BJ (cell line): Measurements from ENCODE around the gene WHRN. TPM values are rescaled to one million over a fixed set of nuclear protein-coding genes. Genes with fewer than 3 reads are reported as not detected.

ENCODE experiments used
- CTCF ChIA-PET: fragments of 350-600 bp; formaldehyde crosslinking; extraction: SDS; loops from one replicate; lab custom pipeline; 2021; ENCODE audit warnings: antibody characterized with exemption, inconsistent platforms; lab: Yijun Ruan, JAX
- POLR2A ChIA-PET: fragments of 300-600 bp; sonication (Branson Sonifier 250); formaldehyde crosslinking; extraction: SDS; loops from one replicate; lab custom pipeline; 2021; ENCODE audit warnings: antibody characterized with exemption; lab: Charles Lee
- DNase-seq: peaks from one replicate; pipeline ENCODE4 v3.0.0-alpha.2; 2011; ENCODE audit warnings: low read depth
- H3K27me3 ChIP-seq: 2 replicates; pipeline ENCODE4 v1.6.0; 2011; ENCODE audit warnings: low read length; ENCODE audit not compliant: control insufficient read depth, insufficient read depth
- H3K36me3 ChIP-seq: 2 replicates; pipeline ENCODE4 v1.5.1; 2011; ENCODE audit warnings: low read length; ENCODE audit not compliant: control insufficient read depth, insufficient read depth
- H3K4me3 ChIP-seq: 2 replicates; pipeline ENCODE4 v1.5.1; 2011; ENCODE audit warnings: low read depth, mild to moderate bottlenecking, control low read depth, low read length
- CTCF ChIP-seq: IDR thresholded peaks from 2 replicates; pipeline ENCODE4 v1.5.1; 2011; ENCODE audit warnings: low read depth, mild to moderate bottlenecking, control low read depth, inconsistent platforms, low read length, moderate library complexity; ENCODE audit not compliant: insufficient read depth
- polyA plus RNA-seq: library from polyadenylated mRNA; depleted of rRNA; stranded (reverse); fragments of >200 nt; gene quantifications from 2 replicates; pipeline ENCODE4 v1.2.3, GENCODE V29; 2011

Gene WHRN
- polyA plus RNA-seq, 1 experiment: 1.5 TPM

GRCh38 chr9:114409842-114410241, 95.4 kb downstream of the WHRN start:
- ChIA-PET POLR2A (no interaction called here), CTCF (interaction anchor here (0.5 to 10.6 kb wide), 7 partner anchors 10 to 252 kb away, joined by 3 to 150 read pairs (median 4); no protein-coding TSS in a partner anchor)
- Histone ChIP-seq H3K27me3 (no peaks in the 10 kb centered on the region), H3K36me3 (no peaks in the 10 kb centered on the region), H3K4me3 (no peak overlapping the region)
- no peak for DNase-seq
- TF ChIP-seq CTCF: no peak

- Histone ChIP-seq H3K27me3 (no peaks in the 10 kb centered on the region), H3K36me3 (no peaks in the 10 kb centered on the region), H3K4me3 (no peak overlapping the region)
- ChIA-PET CTCF (interaction anchor here (0.5 to 10.6 kb wide), 9 partner anchors 8 to 253 kb away, joined by 3 to 150 read pairs (median 4); partner anchors contain the start of gene TEX53), POLR2A (interaction anchor here (0.7 kb wide), 1 partner anchor 12 kb away, joined by 3 read pairs; no protein-coding TSS in a partner anchor)
- no peak for TF ChIP-seq CTCF
- no peak for DNase-seq
These were observed 96.0 kb downstream of the WHRN start for GRCh38 chr9:114409103-114409780.

- no peak overlapping the region for H3K4me3 ChIP-seq
- H3K36me3 ChIP-seq: no peaks in the 10 kb centered on the region
- POLR2A ChIA-PET: interaction anchor here (0.7 kb wide), 1 partner anchor 12 kb away, joined by 3 read pairs; no protein-coding TSS in a partner anchor
- no peak for TF ChIP-seq CTCF
- CTCF ChIA-PET: interaction anchor here (0.9 to 10.6 kb wide), 7 partner anchors 9 to 250 kb away, joined by 3 to 150 read pairs (median 6); partner anchors contain the start of gene TEX53
- no peaks in the 10 kb centered on the region for H3K27me3 ChIP-seq
- DNase-seq: no peak
These were observed 96.6 kb downstream of the WHRN start for GRCh38 chr9:114408645-114409044.

- ChIA-PET CTCF (interaction anchor here (2.3 to 10.6 kb wide), 4 partner anchors 27 to 245 kb away, joined by 8 to 150 read pairs (median 26); no protein-coding TSS in a partner anchor), POLR2A (no interaction called here)
- Histone ChIP-seq H3K36me3 (no peaks in the 10 kb centered on the region), H3K4me3 (no peak overlapping the region), H3K27me3 (no peaks in the 10 kb centered on the region)
- TF ChIP-seq CTCF: no peak
- DNase-seq: no peak
These were observed 97.4 kb downstream of the WHRN start for GRCh38 chr9:114407889-114408288.

- Histone ChIP-seq H3K36me3 (no peaks in the 10 kb centered on the region), H3K27me3 (no peaks in the 10 kb centered on the region), H3K4me3 (no peak overlapping the region)
- no peak for TF ChIP-seq CTCF
- POLR2A ChIA-PET: no interaction called here
- no peak for DNase-seq
- CTCF ChIA-PET: interaction anchor here (0.8 to 10.6 kb wide), 28 partner anchors 9 to 609 kb away, joined by 3 to 150 read pairs (median 6); partner anchors contain the start of genes AKNA, ATP6V1G1, TEX53 and TMEM268
These were observed 98.8 kb downstream of the WHRN start for GRCh38 chr9:114406441-114406840.
